GM10266 (cell line): ENCODE measurements around the gene SMIM1.
A peak's percentile ranks its signal among the peaks of the same experiment; 100 is the strongest.

Source experiments
- DNase-seq: peaks from one replicate; pipeline ENCODE4 v3.0.0; 2012; ENCODE audit errors: extremely low spot score
- CTCF ChIP-seq: IDR thresholded peaks from 2 replicates; pipeline ENCODE4 v1.5.1; 2012; ENCODE audit warnings: mild to moderate bottlenecking, low read depth; ENCODE audit not compliant: control insufficient read depth, insufficient read depth; ENCODE audit errors: missing control alignments

Gene SMIM1

GRCh38 chr1:3775490-3776230 lies 3.1 kb downstream of the SMIM1 start:
- DNase-seq, result peak; percentile 80
- TF ChIP-seq CTCF, result peak; percentile 64

- DNase-seq, result no peak
- no peak for TF ChIP-seq CTCF
Measured at GRCh38 chr1:3776231-3776961, 3.8 kb downstream of the SMIM1 start.

- DNase-seq, result no peak
- no peak for TF ChIP-seq CTCF
Measured at GRCh38 chr1:3777078-3777547, 4.6 kb downstream of the SMIM1 start.

GRCh38 chr1:3777647-3778589 lies 5.4 kb downstream of the SMIM1 start:
- no peak for TF ChIP-seq CTCF
- DNase-seq, result no peak

GRCh38 chr1:3778590-3779264 lies 6.2 kb downstream of the SMIM1 start:
- DNase-seq, result no peak
- no peak for TF ChIP-seq CTCF

- no peak for TF ChIP-seq CTCF
- no peak for DNase-seq
Measured at GRCh38 chr1:3779265-3779911, 6.8 kb downstream of the SMIM1 start.
